B cell (primary cell): ENCODE results near the gene RUVBL1.

ENCODE experiments used
- CTCF ChIP-seq: fragments of 200-600 bp; IDR thresholded peaks from one replicate; pipeline ENCODE4 v1.8.0; 2022; ENCODE audit warnings: antibody characterized with exemption, mild to moderate bottlenecking
- EZH2 ChIP-seq: IDR thresholded peaks from 2 replicates; pipeline ENCODE4 v1.6.1; 2012; ENCODE audit warnings: borderline replicate concordance, low read depth, mild to moderate bottlenecking, moderate library complexity, low read length; ENCODE audit not compliant: insufficient read depth, poor library complexity, severe bottlenecking

GRCh38 chr3:128040041-128040440 lies 83.6 kb downstream of the RUVBL1 start:
- TF ChIP-seq CTCF (no peak), EZH2 (no peak)
